H1 (cell line): ENCODE data around the gene OTOF. TPM values are rescaled to one million over a fixed set of nuclear protein-coding genes. Genes with fewer than 3 reads are reported as not detected.

Source experiments
- KDM1A ChIP-seq: fragments of 200-600, 300-600 bp; sonication (generic); IDR thresholded peaks from 2 replicates; pipeline ENCODE4 v1.7.1; 2016; ENCODE audit warnings: mild to moderate bottlenecking, low read length, borderline replicate concordance
- MAFK ChIP-seq: IDR thresholded peaks from 2 replicates; pipeline ENCODE4 v1.6.1; 2012; ENCODE audit warnings: low read depth, mild to moderate bottlenecking, improper control_type of control experiment, low read length
- TAF7 ChIP-seq: optimal IDR thresholded peaks from 2 replicates; pipeline ENCODE3; 2011; ENCODE audit warnings: low read depth, mild to moderate bottlenecking, inconsistent platforms, low read length, moderate library complexity, borderline replicate concordance
- polyA plus RNA-seq, 7 experiments: library from polyadenylated mRNA; depleted of rRNA in 3 of 7; stranded (reverse) in 5 of 7; unstranded in 2 of 7; fragments of >200 nt in 5 of 7; fragments of 200-250 nt in 2 of 7; gene quantifications; 1 replicate in 5 of 7; 2 replicates in 1 of 7; 4 replicates in 1 of 7; pipeline versions ENCODE4 v1.2.1 to v1.2.3, GENCODE V29; 2011 to 2013; ENCODE audit warnings: missing spikeins in 2 of 7, mixed read lengths in 2 of 7
- total RNA-seq: library from RNA; stranded (reverse); fragmentation: NEBNext Ultra II Directional; extraction: Animal tissue kit (Norgen Biotek cat#: 25700); gene quantifications from 2 replicates; pipeline ENCODE4 v1.2.1, GENCODE V29; 2021
- TF ChIP-seq, protein P1 (sequence below): fragments of 300-600 bp; sonication (generic); IDR thresholded peaks from 2 replicates; pipeline ENCODE4 v1.7.1; 2012; ENCODE audit warnings: low read length, moderate library complexity, mild to moderate bottlenecking, inconsistent platforms; ENCODE audit not compliant: insufficient replicate concordance

The OTOF gene
- total and polyA plus RNA-seq, 2 of the 8 experiments (the other 6 are each of a cell fraction or from before 2014, with no cell fraction given) = 0.06 TPM; not detected in 1

DNA sequence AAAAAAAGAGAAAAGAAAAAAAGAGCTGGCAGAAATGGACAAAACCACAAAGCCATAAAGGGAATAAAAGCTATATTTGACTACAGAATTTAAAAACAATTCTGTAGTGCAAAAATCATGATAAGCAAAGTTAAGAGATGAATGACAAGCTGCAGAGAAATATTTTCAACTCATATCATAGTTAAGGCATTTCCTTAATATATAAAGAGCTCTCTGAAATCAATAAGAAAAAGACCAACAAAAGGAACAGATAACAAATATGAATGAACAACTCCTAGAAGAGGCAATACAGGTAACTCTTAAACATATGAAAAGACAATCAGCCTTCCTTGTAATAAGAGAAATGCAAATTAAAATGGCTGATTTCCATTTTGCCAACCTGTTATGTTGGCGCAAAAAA lies 26.2 kb downstream of the OTOF start (continued):
- TF ChIP-seq, protein P1, sequence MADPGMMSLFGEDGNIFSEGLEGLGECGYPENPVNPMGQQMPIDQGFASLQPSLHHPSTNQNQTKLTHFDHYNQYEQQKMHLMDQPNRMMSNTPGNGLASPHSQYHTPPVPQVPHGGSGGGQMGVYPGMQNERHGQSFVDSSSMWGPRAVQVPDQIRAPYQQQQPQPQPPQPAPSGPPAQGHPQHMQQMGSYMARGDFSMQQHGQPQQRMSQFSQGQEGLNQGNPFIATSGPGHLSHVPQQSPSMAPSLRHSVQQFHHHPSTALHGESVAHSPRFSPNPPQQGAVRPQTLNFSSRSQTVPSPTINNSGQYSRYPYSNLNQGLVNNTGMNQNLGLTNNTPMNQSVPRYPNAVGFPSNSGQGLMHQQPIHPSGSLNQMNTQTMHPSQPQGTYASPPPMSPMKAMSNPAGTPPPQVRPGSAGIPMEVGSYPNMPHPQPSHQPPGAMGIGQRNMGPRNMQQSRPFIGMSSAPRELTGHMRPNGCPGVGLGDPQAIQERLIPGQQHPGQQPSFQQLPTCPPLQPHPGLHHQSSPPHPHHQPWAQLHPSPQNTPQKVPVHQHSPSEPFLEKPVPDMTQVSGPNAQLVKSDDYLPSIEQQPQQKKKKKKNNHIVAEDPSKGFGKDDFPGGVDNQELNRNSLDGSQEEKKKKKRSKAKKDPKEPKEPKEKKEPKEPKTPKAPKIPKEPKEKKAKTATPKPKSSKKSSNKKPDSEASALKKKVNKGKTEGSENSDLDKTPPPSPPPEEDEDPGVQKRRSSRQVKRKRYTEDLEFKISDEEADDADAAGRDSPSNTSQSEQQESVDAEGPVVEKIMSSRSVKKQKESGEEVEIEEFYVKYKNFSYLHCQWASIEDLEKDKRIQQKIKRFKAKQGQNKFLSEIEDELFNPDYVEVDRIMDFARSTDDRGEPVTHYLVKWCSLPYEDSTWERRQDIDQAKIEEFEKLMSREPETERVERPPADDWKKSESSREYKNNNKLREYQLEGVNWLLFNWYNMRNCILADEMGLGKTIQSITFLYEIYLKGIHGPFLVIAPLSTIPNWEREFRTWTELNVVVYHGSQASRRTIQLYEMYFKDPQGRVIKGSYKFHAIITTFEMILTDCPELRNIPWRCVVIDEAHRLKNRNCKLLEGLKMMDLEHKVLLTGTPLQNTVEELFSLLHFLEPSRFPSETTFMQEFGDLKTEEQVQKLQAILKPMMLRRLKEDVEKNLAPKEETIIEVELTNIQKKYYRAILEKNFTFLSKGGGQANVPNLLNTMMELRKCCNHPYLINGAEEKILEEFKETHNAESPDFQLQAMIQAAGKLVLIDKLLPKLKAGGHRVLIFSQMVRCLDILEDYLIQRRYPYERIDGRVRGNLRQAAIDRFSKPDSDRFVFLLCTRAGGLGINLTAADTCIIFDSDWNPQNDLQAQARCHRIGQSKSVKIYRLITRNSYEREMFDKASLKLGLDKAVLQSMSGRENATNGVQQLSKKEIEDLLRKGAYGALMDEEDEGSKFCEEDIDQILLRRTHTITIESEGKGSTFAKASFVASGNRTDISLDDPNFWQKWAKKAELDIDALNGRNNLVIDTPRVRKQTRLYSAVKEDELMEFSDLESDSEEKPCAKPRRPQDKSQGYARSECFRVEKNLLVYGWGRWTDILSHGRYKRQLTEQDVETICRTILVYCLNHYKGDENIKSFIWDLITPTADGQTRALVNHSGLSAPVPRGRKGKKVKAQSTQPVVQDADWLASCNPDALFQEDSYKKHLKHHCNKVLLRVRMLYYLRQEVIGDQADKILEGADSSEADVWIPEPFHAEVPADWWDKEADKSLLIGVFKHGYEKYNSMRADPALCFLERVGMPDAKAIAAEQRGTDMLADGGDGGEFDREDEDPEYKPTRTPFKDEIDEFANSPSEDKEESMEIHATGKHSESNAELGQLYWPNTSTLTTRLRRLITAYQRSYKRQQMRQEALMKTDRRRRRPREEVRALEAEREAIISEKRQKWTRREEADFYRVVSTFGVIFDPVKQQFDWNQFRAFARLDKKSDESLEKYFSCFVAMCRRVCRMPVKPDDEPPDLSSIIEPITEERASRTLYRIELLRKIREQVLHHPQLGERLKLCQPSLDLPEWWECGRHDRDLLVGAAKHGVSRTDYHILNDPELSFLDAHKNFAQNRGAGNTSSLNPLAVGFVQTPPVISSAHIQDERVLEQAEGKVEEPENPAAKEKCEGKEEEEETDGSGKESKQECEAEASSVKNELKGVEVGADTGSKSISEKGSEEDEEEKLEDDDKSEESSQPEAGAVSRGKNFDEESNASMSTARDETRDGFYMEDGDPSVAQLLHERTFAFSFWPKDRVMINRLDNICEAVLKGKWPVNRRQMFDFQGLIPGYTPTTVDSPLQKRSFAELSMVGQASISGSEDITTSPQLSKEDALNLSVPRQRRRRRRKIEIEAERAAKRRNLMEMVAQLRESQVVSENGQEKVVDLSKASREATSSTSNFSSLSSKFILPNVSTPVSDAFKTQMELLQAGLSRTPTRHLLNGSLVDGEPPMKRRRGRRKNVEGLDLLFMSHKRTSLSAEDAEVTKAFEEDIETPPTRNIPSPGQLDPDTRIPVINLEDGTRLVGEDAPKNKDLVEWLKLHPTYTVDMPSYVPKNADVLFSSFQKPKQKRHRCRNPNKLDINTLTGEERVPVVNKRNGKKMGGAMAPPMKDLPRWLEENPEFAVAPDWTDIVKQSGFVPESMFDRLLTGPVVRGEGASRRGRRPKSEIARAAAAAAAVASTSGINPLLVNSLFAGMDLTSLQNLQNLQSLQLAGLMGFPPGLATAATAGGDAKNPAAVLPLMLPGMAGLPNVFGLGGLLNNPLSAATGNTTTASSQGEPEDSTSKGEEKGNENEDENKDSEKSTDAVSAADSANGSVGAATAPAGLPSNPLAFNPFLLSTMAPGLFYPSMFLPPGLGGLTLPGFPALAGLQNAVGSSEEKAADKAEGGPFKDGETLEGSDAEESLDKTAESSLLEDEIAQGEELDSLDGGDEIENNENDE = no peak
- TF ChIP-seq MAFK = no peak
- no peak for TF ChIP-seq TAF7
- TF ChIP-seq KDM1A = peak; percentile 75; the same call in 1 of the 2 replicates
- TF ChIP-seq, all 59 proteins: peak for 2
